HepG2 (cell line): ENCODE data around the gene DSCAML1. TPM values are rescaled to one million over a fixed set of nuclear protein-coding genes. Genes with fewer than 3 reads are reported as not detected.

Experiments
- ATAC-seq: fragments of 200-7000 bp; cut with Tn5 transposase; 3 replicates; pipeline ENCODE4 v1.9.1; 2020; ENCODE audit warnings: mild to moderate bottlenecking, moderate library complexity
- BruUV-seq: library from RNA; stranded (reverse); fragments of 400-500 nt; replicated peaks from 2 replicates; lab custom pipeline; 2021; lab: Mats Ljungman, UMichigan
- CTCF ChIA-PET: fragments of 300-600 bp; formaldehyde crosslinking; extraction: SDS; loops from one replicate; lab custom pipeline; 2021; ENCODE audit warnings: low total read pairs, inconsistent platforms, low intra/inter-chr PET ratio; lab: Yijun Ruan, JAX
- POLR2A ChIA-PET: fragments of 350-600 bp; sonication (Branson Sonifier 250); formaldehyde crosslinking; loops from one replicate; lab custom pipeline; 2020; ENCODE audit warnings: antibody characterized with exemption, inconsistent platforms; lab: Yijun Ruan, JAX
- DNase-seq: peaks from one replicate; pipeline ENCODE4 v3.0.0-alpha.2; 2015; ENCODE audit warnings: low spot score
- FAIRE-seq: peaks from 3 replicates; lab custom pipeline; 2011; peaks lifted over from hg19 to GRCh38; lab: Jason Lieb, UNC
- H2AFZ ChIP-seq: one replicate; pipeline ENCODE4 v1.6.1; 2011; ENCODE audit warnings: low read length, inconsistent platforms
- H3K27ac ChIP-seq: fragments of 300-600 bp; 3 replicates; pipeline ENCODE4 v1.8.0; 2011; ENCODE audit warnings: mixed run types, mild to moderate bottlenecking, mixed read lengths, low read length, inconsistent platforms; ENCODE audit not compliant: insufficient read depth; ENCODE audit errors: extremely low read length
- H3K27me3 ChIP-seq, 2 experiments: fragments of 200-600 bp in 1 of 2; 2 replicates in 1 of 2; 3 replicates in 1 of 2; pipeline versions ENCODE4 v1.6.0 to v1.8.0; 2011; ENCODE audit warnings: low read length in 2 of 2, mild to moderate bottlenecking in 2 of 2, moderate library complexity in 2 of 2, inconsistent platforms in 1 of 2; ENCODE audit not compliant: insufficient read depth in 2 of 2, control insufficient read depth in 1 of 2
- H3K36me3 ChIP-seq, 2 experiments: fragments of 200-600 bp in 1 of 2; replicated peaks in 1 of 2; 2 replicates in 1 of 2; 3 replicates in 1 of 2; pipeline versions ENCODE4 v1.5.1 to v1.8.0; 2011; ENCODE audit warnings: low read length in 2 of 2, inconsistent platforms in 1 of 2; ENCODE audit not compliant: insufficient read depth in 2 of 2, control insufficient read depth in 1 of 2
- H3K4me1 ChIP-seq: 2 replicates; pipeline ENCODE4 v1.5.1; 2012; ENCODE audit warnings: low read length, inconsistent platforms; ENCODE audit not compliant: insufficient read depth
- H3K4me2 ChIP-seq: 2 replicates; pipeline ENCODE4 v1.6.0; 2011; ENCODE audit warnings: low read depth, low read length, inconsistent platforms
- H3K4me3 ChIP-seq, 3 experiments: fragments of 200-600 bp in 1 of 3; sonication (generic), shearing (Covaris generic) in 1 of 3; replicated peaks in 1 of 3; 2 replicates each; pipeline ENCODE4 v1.5.1; 2011 to 2016; ENCODE audit warnings: low read length in 3 of 3, inconsistent platforms in 2 of 3, low read depth in 2 of 3, mild to moderate bottlenecking in 2 of 3, control low read depth in 1 of 3, mixed read lengths in 1 of 3; ENCODE audit not compliant: insufficient read depth in 1 of 3
- H3K79me2 ChIP-seq: one replicate; pipeline ENCODE4 v1.6.1; 2011; ENCODE audit warnings: low read length, inconsistent platforms; ENCODE audit not compliant: insufficient read depth
- H3K9ac ChIP-seq: 2 replicates; pipeline ENCODE4 v1.6.0; 2011; ENCODE audit warnings: mild to moderate bottlenecking, low read depth, low read length, inconsistent platforms; ENCODE audit not compliant: insufficient read depth
- H3K9me3 ChIP-seq: 2 replicates; pipeline ENCODE4 v1.5.1; 2012; ENCODE audit warnings: mild to moderate bottlenecking, low read length
- H4K20me1 ChIP-seq: 2 replicates; pipeline ENCODE4 v1.6.0; 2011; ENCODE audit warnings: inconsistent platforms, mild to moderate bottlenecking, low read length, moderate library complexity; ENCODE audit not compliant: insufficient read depth
- CC2D1A ChIP-seq: sonication (generic); formaldehyde crosslinking; IDR thresholded peaks from 2 replicates; pipeline ENCODE4 v1.8.1; 2023; ENCODE audit warnings: mild to moderate bottlenecking, missing genetic modification reagents
- DR1 ChIP-seq: sonication (generic); formaldehyde crosslinking; IDR thresholded peaks from 2 replicates; pipeline ENCODE4 v1.8.0; 2021; ENCODE audit warnings: mild to moderate bottlenecking, missing genetic modification reagents, inconsistent platforms
- MED1 ChIP-seq: sonication (generic); formaldehyde crosslinking; IDR thresholded peaks from 2 replicates; pipeline ENCODE4 v1.4.0; 2020; ENCODE audit warnings: missing genetic modification reagents
- ZFP62 ChIP-seq: sonication (generic); formaldehyde crosslinking; IDR thresholded peaks from 2 replicates; pipeline ENCODE4 v1.4.0; 2020; ENCODE audit warnings: missing genetic modification reagents
- ZNF34 ChIP-seq: sonication (generic); formaldehyde crosslinking; IDR thresholded peaks from 2 replicates; pipeline ENCODE4 v1.4.0; 2020; ENCODE audit warnings: mild to moderate bottlenecking, missing genetic modification reagents, borderline replicate concordance
- ZNF616 ChIP-seq: sonication (generic); formaldehyde crosslinking; IDR thresholded peaks from 2 replicates; pipeline ENCODE4 v1.5.0; 2020; ENCODE audit warnings: low read depth, mild to moderate bottlenecking, missing genetic modification reagents
- ZNF788 ChIP-seq: sonication (generic); formaldehyde crosslinking; IDR thresholded peaks from 2 replicates; pipeline ENCODE4 v1.5.0; 2020; ENCODE audit warnings: mild to moderate bottlenecking, missing genetic modification reagents, borderline replicate concordance
- WGBS: methylation state at CpG from one replicate; pipeline ENCODE4 v1.1.6; 2017; ENCODE audit warnings: low lambda C conversion rate; 5-methylcytosine and 5-hydroxymethylcytosine counted together
- in situ Hi-C: cut with HindIII; loops from 2 replicates; pipeline ENCODE4 v1.10.0; 2017; ENCODE audit warnings: low pct_unique_long_range_greater_than_20kb; ENCODE audit not compliant: extremely low pct_ligation_motif_present
- intact Hi-C: fragments of 100-400 bp; cut with micrococcal nuclease; formaldehyde crosslinking; loops from one replicate; pipeline ENCODE4 v1.10.0; 2022; ENCODE audit not compliant: unreplicated experiment
- polyA plus RNA-seq, 8 experiments: library from polyadenylated mRNA; depleted of rRNA in 3 of 8; stranded (reverse) in 7 of 8; unstranded in 1 of 8; fragments of >200 nt; fragmentation: Illumina TruSeq in 4 of 8; extraction: Trizol in 4 of 8; gene quantifications; 2 replicates each; pipeline versions ENCODE4 v1.2.1 to v1.2.3, GENCODE V29; 2011 to 2016; ENCODE audit warnings: low read depth in 4 of 8, missing spikeins in 1 of 8, mixed read lengths in 1 of 8; ENCODE audit not compliant: insufficient read depth in 1 of 8
- total RNA-seq, 5 experiments: library from RNA; depleted of rRNA; stranded (reverse); fragments of >200 nt; fragmentation: Illumina TruSeq; extraction: Trizol; gene quantifications; 2 replicates each; pipeline ENCODE4 v1.2.3, GENCODE V29; 2016; ENCODE audit warnings: low read depth in 1 of 5
- TF ChIP-seq, protein P1 (sequence below): sonication (generic); formaldehyde crosslinking; IDR thresholded peaks from 2 replicates; pipeline ENCODE4 v1.4.0; 2020; ENCODE audit warnings: mild to moderate bottlenecking, low read depth, missing genetic modification reagents
- TF ChIP-seq, protein P2 (sequence below): sonication (generic); formaldehyde crosslinking; IDR thresholded peaks from 2 replicates; pipeline ENCODE4 v1.4.0; 2020; ENCODE audit warnings: mild to moderate bottlenecking, missing genetic modification reagents
- TF ChIP-seq, protein P3 (sequence below): sonication (generic); formaldehyde crosslinking; conservative IDR thresholded peaks from 2 replicates; pipeline ENCODE4 v1.8.0; 2022; ENCODE audit warnings: low read depth, missing genetic modification reagents

DSCAML1 gene
- total and polyA plus RNA-seq, 2 of the 13 experiments (the other 11 are each of a cell fraction or from before 2014, with no cell fraction given): 0.29 to 0.40 TPM

DNA sequence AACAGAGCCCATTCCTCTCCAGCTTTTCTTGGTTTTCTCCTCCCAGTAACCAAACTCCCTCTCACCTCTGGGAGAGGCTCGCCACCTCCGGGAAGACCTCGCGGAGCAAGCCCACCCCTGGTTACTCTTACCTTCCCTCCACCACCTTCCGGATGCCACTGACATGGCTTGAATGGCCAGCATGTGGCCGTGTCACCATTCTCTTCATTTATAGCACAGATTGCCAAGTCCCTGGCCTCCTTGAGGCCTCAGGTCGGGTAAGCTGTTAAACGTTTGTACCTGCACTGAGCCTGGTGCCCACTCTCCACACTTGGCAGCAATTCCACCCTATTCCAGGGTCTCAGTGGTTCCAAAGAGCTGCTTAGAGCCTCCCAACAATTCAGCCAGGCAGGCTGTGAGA lies 35.5 kb upstream of the DSCAML1 start:
- H2AFZ ChIP-seq: no peak overlapping the region
- no peak overlapping the region for H3K4me3 ChIP-seq
- no peaks in the 10 kb centered on the region for H3K36me3 ChIP-seq
- H3K9me3 ChIP-seq: no peaks in the 10 kb centered on the region
- FAIRE-seq (no peak), DNase-seq (no peak), ATAC-seq (no peak)
- CTCF ChIA-PET: no interaction called here
- no TSS peak for BruUV-seq
- intact Hi-C loops (no loop called here), in situ Hi-C loops (loop anchor here (10.0 kb wide), 1 partner anchor 222 kb away; no protein-coding TSS in a partner anchor)
- peaks cover 60% of the 10 kb centered on the region for H3K4me1 ChIP-seq
- no peaks in the 10 kb centered on the region for H3K79me2 ChIP-seq
- no peaks in the 10 kb centered on the region for H4K20me1 ChIP-seq
- no peak for TF ChIP-seq ZFP62 (CRISPR knock-in tag)
- TF ChIP-seq, protein P1, sequence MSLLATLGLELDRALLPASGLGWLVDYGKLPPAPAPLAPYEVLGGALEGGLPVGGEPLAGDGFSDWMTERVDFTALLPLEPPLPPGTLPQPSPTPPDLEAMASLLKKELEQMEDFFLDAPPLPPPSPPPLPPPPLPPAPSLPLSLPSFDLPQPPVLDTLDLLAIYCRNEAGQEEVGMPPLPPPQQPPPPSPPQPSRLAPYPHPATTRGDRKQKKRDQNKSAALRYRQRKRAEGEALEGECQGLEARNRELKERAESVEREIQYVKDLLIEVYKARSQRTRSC: no peak
- no peak for TF ChIP-seq DR1 (CRISPR knock-in tag)
- no peak for TF ChIP-seq MED1
- no peak for TF ChIP-seq ZNF616
- TF ChIP-seq, protein P2, sequence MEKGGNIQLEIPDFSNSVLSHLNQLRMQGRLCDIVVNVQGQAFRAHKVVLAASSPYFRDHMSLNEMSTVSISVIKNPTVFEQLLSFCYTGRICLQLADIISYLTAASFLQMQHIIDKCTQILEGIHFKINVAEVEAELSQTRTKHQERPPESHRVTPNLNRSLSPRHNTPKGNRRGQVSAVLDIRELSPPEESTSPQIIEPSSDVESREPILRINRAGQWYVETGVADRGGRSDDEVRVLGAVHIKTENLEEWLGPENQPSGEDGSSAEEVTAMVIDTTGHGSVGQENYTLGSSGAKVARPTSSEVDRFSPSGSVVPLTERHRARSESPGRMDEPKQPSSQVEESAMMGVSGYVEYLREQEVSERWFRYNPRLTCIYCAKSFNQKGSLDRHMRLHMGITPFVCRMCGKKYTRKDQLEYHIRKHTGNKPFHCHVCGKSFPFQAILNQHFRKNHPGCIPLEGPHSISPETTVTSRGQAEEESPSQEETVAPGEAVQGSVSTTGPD (CRISPR knock-in tag): no peak
- TF ChIP-seq ZNF34 (CRISPR knock-in tag): no peak
- no peak for TF ChIP-seq CC2D1A (CRISPR knock-in tag)
- TF ChIP-seq ZNF788 (CRISPR knock-in tag): no peak
- TF ChIP-seq, protein P3, sequence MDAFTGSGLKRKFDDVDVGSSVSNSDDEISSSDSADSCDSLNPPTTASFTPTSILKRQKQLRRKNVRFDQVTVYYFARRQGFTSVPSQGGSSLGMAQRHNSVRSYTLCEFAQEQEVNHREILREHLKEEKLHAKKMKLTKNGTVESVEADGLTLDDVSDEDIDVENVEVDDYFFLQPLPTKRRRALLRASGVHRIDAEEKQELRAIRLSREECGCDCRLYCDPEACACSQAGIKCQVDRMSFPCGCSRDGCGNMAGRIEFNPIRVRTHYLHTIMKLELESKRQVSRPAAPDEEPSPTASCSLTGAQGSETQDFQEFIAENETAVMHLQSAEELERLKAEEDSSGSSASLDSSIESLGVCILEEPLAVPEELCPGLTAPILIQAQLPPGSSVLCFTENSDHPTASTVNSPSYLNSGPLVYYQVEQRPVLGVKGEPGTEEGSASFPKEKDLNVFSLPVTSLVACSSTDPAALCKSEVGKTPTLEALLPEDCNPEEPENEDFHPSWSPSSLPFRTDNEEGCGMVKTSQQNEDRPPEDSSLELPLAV (CRISPR knock-in tag): no peak
- POLR2A ChIA-PET: no interaction called here
- H3K27ac ChIP-seq: no peak overlapping the region
- no peak overlapping the region for H3K9ac ChIP-seq
- H3K4me2 ChIP-seq: no peak overlapping the region
- WGBS: 63% methylated on average over 8 of the region's 8 CpGs
- H3K27me3 ChIP-seq: peaks cover 8 to 42% of the 10 kb centered on the region in 2 experiments; a peak in 4 of 5 replicates
